Endothelial cell of umbilical vein (primary cell): ENCODE measurements around the gene C4orf51.

Source experiments
- CTCF ChIP-seq, 2 donors: IDR thresholded peaks; 1 replicate in 1 of 2; 2 replicates in 1 of 2; pipeline ENCODE4 v1.5.1; 2011; ENCODE audit warnings: low read length in 2 of 2, mild to moderate bottlenecking in 2 of 2, moderate library complexity in 2 of 2, control low read depth in 1 of 2, inconsistent platforms in 1 of 2, low read depth in 1 of 2; ENCODE audit not compliant: insufficient read depth in 1 of 2; ENCODE audit errors: extremely low read depth in 1 of 2
- EZH2 ChIP-seq: IDR thresholded peaks from 2 replicates; pipeline ENCODE4 v1.6.1; 2012; ENCODE audit warnings: borderline replicate concordance, low read depth, mild to moderate bottlenecking, moderate library complexity, low read length, inconsistent platforms; ENCODE audit not compliant: severe bottlenecking
- FOS ChIP-seq: IDR thresholded peaks from 2 replicates; pipeline ENCODE4 v1.6.1; 2011; ENCODE audit warnings: mild to moderate bottlenecking, low read length, moderate library complexity, borderline replicate concordance; ENCODE audit not compliant: insufficient read depth
- GATA2 ChIP-seq: IDR thresholded peaks from 2 replicates; pipeline ENCODE4 v1.7.0; 2011; ENCODE audit warnings: low read depth, mild to moderate bottlenecking, moderate library complexity, mixed read lengths, low read length; ENCODE audit not compliant: insufficient read length, insufficient read depth
- JUN ChIP-seq: IDR thresholded peaks from 2 replicates; pipeline ENCODE4 v1.6.1; 2011; ENCODE audit warnings: borderline replicate concordance, low read depth; ENCODE audit not compliant: insufficient read length, insufficient read depth
- POLR2A ChIP-seq: IDR thresholded peaks from 2 replicates; pipeline ENCODE4 v1.6.1; 2012; ENCODE audit warnings: low read depth, mild to moderate bottlenecking, control low read depth, low read length
- POLR2AphosphoS5 ChIP-seq: IDR thresholded peaks from 2 replicates; pipeline ENCODE4 v1.6.1; 2012; ENCODE audit warnings: low read depth, mild to moderate bottlenecking, control low read depth, low read length, moderate library complexity; ENCODE audit not compliant: insufficient read depth
- TF ChIP-seq, protein P1 (sequence below): IDR thresholded peaks from 2 replicates; pipeline ENCODE4 v1.6.1; 2011; ENCODE audit not compliant: insufficient read depth, insufficient read length

DNA sequence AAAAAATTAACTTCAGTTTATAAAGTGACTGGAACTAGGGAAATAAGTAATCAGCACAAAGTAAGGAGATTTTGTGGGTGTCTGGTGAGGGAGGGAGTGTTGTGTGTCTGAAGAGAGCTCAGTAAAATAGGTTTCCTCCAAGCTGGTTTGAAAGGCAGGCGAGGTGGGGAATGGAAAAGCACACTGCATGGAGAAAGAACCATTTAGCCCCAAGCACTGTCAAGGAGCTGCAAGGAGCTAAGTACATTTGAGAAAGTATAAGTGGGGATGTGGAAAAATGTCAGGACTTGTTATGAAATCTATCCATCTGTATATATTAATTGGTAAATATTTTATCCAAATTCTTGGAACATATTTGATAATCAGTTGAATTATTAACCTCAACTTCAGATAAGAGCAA is 956 bp downstream of the C4orf51 start:
- TF ChIP-seq POLR2AphosphoS5 (no peak), POLR2A (no peak), FOS (no peak), EZH2 (no peak), CTCF (IDR thresholded peaks at IDR 0.05; ENCODE audit: extremely low read depth in 1 of 2, insufficient read depth in 1 of 2, low read depth in 1 of 2, low read length in 2 of 2) (no peak), JUN (no peak), GATA2 (no peak)
- TF ChIP-seq, protein P1, sequence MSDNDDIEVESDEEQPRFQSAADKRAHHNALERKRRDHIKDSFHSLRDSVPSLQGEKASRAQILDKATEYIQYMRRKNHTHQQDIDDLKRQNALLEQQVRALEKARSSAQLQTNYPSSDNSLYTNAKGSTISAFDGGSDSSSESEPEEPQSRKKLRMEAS = no peak
